Measurements from ENCODE around the gene PLD3.
"Not testable (repeated sequence)": the region's sequence is repeated elsewhere in the genome, so short reads cannot be mapped to it uniquely, and the experiment has no call there.

Gene PLD3

DNA sequence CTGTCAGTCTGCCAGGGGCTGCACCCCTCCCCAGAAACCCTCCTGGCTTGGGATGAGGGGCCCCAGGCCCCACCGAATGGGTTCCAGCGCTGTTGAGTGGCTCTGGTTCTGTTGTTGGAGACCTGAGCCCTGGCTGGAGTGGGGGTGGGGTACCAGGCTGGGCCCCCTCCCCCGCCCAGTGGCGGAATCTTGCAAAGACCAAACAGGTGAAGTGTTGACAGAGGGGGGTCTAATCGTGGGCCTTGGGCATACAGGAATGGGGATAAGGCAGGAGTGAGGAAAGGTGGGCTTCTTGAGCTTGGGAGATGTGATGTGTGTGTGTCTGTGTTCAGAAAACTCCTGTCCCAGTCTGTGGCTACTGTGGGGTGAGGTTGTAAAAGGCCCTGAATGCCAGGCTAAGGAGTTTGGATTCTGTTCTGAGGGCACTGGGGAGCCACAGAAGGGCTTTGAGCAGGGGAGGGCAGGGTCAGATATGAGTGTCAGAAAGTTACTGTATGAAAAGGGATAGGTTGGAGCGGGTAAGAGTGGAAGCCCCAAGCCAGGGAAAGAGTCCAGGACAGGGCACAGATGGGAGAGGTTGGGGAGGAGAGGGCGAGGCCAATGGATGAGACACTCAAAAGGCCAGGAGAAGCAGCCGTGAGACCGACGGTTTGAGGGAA lies 41.7 kb downstream of the PLD3 start, which contains the start of gene HIPK4:
HIPK4 (minus strand) TSS at position 98 of the 659 bp plus-strand sequence. CDS start 279 bp downstream, outside the sequence.
- no peak for DNase-seq

GRCh38 chr19:40392123-40392522 lies 43.6 kb downstream of the PLD3 start:
- DNase-seq = no peak

DNA sequence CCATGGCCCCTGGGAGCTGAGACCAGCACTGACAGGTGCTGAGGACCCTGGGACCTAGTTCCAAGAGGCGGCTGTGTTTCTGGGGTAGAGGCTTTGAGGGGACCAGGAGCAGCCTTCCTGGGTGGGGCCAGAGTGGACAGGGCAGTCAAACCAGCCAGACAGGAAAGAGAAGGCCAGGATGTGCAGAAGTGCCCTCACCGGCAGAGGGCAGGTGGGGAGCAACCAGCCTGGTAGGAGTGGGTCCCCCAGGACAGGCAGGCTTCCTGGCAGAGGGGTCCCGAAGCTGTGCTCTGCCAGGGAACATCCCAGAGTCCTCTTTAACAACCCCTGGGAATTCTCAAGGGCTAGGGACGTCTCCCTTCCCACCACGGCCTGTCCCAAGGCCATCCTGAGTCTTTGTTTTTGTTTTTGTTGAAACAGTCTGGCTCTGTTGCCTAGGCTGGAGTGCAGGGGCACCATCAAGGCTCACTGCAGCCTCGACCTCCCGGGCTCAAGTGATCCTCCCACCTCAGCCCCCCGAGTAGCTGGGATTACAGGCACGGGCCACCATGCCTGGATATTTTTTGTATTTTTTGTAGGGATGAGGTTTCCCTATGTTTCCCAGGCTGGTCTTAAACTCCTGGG lies 44.5 kb downstream of the PLD3 start:
- DNase-seq = no peak

GRCh38 chr19:40393894-40394815 lies 45.7 kb downstream of the PLD3 start:
- DNase-seq = no peak

GRCh38 chr19:40394816-40395210 lies 46.3 kb downstream of the PLD3 start:
- DNase-seq = no peak

DNA sequence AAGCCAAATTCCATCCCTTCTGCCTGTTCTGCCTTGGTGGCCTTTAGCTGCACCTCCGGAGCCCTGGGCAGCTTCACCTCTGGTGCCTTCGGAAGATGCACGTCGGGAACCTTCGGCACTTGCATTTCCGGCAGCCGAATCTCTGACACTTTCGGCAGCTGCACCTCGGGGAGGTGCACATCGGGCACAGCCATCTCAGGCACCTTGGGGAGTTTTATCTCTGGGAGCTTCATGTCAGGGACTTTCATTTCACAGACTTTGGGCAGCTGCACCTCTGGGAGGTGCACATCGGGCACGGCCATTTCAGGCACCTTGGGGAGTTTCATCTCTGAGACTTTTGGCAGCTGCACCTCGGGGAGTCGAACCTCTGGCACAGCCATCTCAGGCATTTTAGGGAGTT lies 47.5 kb downstream of the PLD3 start:
- DNase-seq = no peak

GRCh38 chr19:40396886-40397567 lies 48.5 kb downstream of the PLD3 start:
- DNase-seq = no peak

DNA sequence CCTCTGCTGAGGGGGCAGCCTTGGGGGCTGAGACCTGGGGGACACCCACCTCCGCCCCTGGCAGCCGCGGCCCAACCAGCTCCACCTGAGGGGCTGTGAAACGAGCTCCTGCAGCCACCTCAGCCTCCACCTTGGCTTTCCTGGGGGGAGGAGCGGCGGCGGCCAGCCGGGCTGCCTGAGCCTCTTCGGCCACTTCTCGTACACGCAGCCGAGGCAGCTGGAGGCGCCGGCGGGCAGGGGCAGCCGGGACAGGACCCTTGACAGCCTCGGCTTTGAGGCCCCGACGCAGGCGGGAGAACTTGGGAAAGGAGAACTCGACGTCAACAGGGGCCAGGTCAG lies 49.0 kb downstream of the PLD3 start:
- no peak for DNase-seq

DNA sequence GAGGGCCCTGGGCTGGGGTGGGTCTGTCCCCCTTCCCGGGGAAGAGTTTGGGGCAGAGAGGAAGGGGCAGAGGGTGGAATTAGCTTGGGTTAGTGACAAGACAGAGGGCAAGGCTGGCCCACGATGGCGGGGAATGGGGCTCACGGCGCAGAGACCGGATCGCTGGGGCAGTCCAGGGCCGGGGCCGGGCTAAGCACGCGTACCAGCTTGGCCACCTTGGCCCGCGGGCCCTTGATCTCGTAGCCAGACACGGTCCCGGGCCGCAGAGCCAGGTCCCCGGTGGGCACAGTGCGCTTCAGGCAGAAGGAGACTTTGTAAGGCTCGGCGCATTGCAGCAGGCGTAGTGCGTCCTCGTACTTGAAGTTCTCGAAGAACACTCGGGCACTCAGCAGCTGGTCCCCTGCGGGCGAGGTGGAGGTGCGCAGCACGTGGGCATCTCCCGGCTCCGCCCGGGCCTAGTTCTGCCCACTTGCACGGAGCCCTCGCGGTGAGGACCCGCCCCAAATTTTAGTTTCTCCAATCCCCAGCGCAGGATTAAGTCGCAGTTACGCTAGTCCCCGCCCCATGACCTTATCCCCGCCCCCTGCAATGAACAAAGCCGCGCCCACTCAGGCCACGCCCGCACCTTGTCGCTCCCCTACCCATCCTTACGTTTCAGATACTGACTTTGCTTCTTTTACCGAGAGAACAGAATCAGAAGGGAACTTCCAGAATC lies 50.1 kb downstream of the PLD3 start:
- DNase-seq = no peak

- no peak for DNase-seq
These were observed 52.1 kb downstream of the PLD3 start for GRCh38 chr19:40400559-40400958.

GRCh38 chr19:40403262-40403984 lies 54.9 kb downstream of the PLD3 start:
- DNase-seq = no peak

DNA sequence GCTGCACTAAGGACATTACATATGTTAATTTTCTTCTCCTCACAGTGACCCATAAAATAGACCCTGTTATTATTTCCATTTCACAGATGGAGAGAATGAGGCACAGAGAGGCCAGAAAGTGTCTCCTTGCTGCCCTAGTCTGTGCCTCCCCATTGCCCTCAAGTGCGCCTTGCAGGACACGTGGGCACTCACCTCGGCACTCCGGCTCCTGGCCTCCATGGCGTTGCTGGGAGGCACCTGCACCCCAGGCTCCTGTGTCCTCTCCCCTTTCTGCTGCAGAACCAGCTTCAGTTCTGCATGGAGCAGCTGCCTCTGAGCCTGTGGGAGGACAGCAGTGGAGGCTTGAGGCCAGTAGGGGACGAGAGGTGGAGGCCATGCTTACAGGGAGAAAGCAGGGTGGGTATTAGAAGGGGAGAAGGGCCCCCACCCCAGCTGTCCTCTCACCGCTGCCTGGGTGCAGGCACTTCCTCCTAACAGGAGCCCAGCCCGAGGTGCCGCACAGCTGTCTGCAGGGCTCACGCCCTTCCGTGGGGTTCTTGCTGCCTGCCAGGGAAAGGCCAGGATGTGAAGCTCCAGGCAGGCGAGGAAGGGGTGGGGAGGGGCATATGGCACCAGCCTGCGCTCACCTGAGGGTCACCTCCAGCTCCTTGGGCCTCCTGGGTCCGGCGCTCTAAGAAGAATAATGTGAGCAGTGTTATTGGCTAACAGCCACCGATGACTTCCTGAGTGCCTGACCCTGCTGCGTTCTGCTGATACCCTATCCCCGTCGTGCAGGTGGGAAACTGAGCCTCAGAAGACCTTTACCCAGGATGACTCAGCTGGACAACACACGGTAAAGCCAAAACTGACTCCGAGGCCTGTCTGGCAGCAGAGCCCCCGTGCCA lies 59.5 kb downstream of the PLD3 start:
- no peak for DNase-seq

DNA sequence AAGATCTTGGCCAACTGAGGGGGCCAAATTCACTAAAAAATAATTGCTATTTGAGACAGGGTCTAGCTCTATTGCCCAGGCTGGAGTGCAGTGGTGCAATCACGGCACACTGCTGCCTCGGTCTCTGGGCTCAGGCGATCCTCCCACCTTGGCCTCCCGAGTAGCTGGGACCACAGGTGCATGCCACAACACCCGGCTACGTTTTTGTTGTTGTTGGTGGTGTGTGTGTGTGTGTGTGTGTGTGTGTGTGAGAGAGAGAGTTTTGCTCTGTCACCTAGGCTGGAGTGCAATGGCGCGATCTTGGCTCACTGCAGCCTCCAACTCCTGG lies 60.1 kb downstream of the PLD3 start:
- not testable (repeated sequence) for DNase-seq

- DNase-seq = no peak
These were observed 61.5 kb downstream of the PLD3 start for GRCh38 chr19:40410030-40410389.

- no peak for DNase-seq
These were observed 62.8 kb downstream of the PLD3 start for GRCh38 chr19:40411125-40411842.

GRCh38 chr19:40411958-40412499 lies 63.5 kb downstream of the PLD3 start:
- no peak for DNase-seq

GRCh38 chr19:40412866-40413265 lies 64.4 kb downstream of the PLD3 start:
- no peak for DNase-seq

DNA sequence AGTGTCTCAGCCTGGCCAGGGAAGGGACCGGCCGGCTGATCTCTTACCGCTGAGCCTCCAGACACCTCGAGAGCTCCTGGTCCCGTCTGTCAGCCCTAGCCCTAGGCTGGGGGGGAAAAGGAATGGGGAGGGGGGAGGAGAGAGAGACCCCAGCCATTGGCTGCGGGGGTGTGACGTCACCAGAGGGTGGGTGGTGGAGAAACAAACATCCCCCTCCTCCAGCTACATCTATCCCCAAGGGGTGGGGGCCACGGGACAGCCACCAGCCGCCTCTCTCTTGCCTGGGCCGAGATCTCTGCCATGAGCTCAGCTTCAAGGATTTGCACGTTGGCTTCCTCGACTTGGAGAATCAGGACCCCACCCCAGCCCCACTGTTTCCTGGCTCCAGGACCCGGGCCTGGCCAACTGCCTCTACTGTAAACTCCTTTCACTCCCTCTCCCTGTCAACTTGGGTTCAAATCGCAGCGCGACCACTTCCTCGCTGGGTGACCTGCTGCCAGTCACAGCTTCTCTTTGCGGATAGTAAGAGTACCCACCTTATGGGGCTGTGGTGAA lies 64.9 kb downstream of the PLD3 start, which contains the start of gene PRX:
PRX (minus strand) TSS at position 88 of the 555 bp plus-strand sequence. CDS start 5,446 bp downstream, outside the sequence.
- DNase-seq = no peak

Measured in COR-L47 (cell line).